GM19240 (cell line): ENCODE data around the gene CD101.
"Not testable (repeated sequence)": the region's sequence is repeated elsewhere in the genome, so short reads cannot be mapped to it uniquely, and the experiment has no call there.

Experiments used
- DNase-seq: peaks from one replicate; pipeline ENCODE4 v3.0.0; 2011; ENCODE audit warnings: low spot score; ENCODE audit not compliant: insufficient read length

The CD101 gene

GRCh38 chr1:117001254-117001927 lies at the start of gene CD101:
Gene CD101, plus strand, starts transcription at chr1:117001760. Its CDS starts 58 bp downstream, at chr1:117001818.
- DNase-seq, result peak; percentile 36

GRCh38 chr1:116952738-116953275 lies 48.8 kb upstream of the CD101 start:
- DNase-seq, result no peak

- DNase-seq, result no peak
These were observed 47.1 kb upstream of the CD101 start for GRCh38 chr1:116954440-116954839.

GRCh38 chr1:116956378-116956777 lies 45.2 kb upstream of the CD101 start:
- DNase-seq, result no peak

GRCh38 chr1:116957646-116958045 lies 43.9 kb upstream of the CD101 start:
- no peak for DNase-seq

GRCh38 chr1:116958110-116958509 lies 43.5 kb upstream of the CD101 start:
- DNase-seq, result no peak

- DNase-seq, result no peak
These were observed 42.6 kb upstream of the CD101 start for GRCh38 chr1:116958977-116959376.

GRCh38 chr1:116961606-116962005 lies 40.0 kb upstream of the CD101 start:
- DNase-seq, result no peak

GRCh38 chr1:116962987-116963639 lies 38.4 kb upstream of the CD101 start:
- DNase-seq, result no peak

- DNase-seq, result no peak
These were observed 34.8 kb upstream of the CD101 start for GRCh38 chr1:116966791-116967190.

- DNase-seq, result no peak
These were observed 32.8 kb upstream of the CD101 start for GRCh38 chr1:116968724-116969123.

GRCh38 chr1:116971258-116971860 lies 30.2 kb upstream of the CD101 start:
- no peak for DNase-seq

GRCh38 chr1:116971965-116972673 lies 29.4 kb upstream of the CD101 start:
- no peak for DNase-seq

- DNase-seq, result no peak
These were observed 28.9 kb upstream of the CD101 start for GRCh38 chr1:116972674-116973030.

GRCh38 chr1:116980309-116980708 lies 21.3 kb upstream of the CD101 start:
- DNase-seq, result not testable (repeated sequence)

GRCh38 chr1:116981521-116982037 lies 20.0 kb upstream of the CD101 start:
- DNase-seq, result no peak

GRCh38 chr1:116982319-116983004 lies 19.1 kb upstream of the CD101 start:
- DNase-seq, result no peak

- DNase-seq, result no peak
These were observed 18.4 kb upstream of the CD101 start for GRCh38 chr1:116983112-116983511.

GRCh38 chr1:116983678-116984077 lies 17.9 kb upstream of the CD101 start:
- no peak for DNase-seq

- DNase-seq, result no peak
These were observed 17.0 kb upstream of the CD101 start for GRCh38 chr1:116984406-116985160.
